ENCODE measurements around the gene SALL1.

The SALL1 gene

GRCh38 chr16:51143196-51143977 is 7.7 kb downstream of the SALL1 start:
- no peak overlapping the region for H3K9ac ChIP-seq (ENCODE audit: low read length in 5 of 5)
- H3K27me3 ChIP-seq (ENCODE audit: control insufficient read depth in 5 of 5, insufficient read depth in 4 of 5, low read length in 5 of 5): peaks cover 0 to 11% (median 4%) of the 10 kb centered on the region in 5 donors

GRCh38 chr16:51141541-51141940 is 9.5 kb downstream of the SALL1 start:
- no peak overlapping the region for H3K9ac ChIP-seq (ENCODE audit: low read length in 5 of 5)
- H3K9me3 ChIP-seq (ENCODE audit: control insufficient read depth in 5 of 5, low read length in 5 of 5): no peaks in the 10 kb centered on the region
- H3K4me3 ChIP-seq (ENCODE audit: low read depth in 1 of 5, low read length in 5 of 5): no peak overlapping the region
- no peak overlapping the region for H3K27ac ChIP-seq (ENCODE audit: low read depth, low read length)
- H3K4me1 ChIP-seq (ENCODE audit: control insufficient read depth in 5 of 5, insufficient read depth in 5 of 5, low read length in 5 of 5): no peaks in the 10 kb centered on the region
- no peaks in the 10 kb centered on the region for H3K36me3 ChIP-seq (ENCODE audit: control insufficient read depth in 5 of 5, insufficient read depth in 5 of 5, low read length in 5 of 5)
- H3K27me3 ChIP-seq (ENCODE audit: control insufficient read depth in 5 of 5, insufficient read depth in 4 of 5, low read length in 5 of 5): peaks cover 0 to 11% (median 5%) of the 10 kb centered on the region in 5 donors

More at GRCh38 chr16:51143196-51143977, 7.7 kb downstream of the SALL1 start:
- Histone ChIP-seq H3K4me3 (ENCODE audit: low read depth in 1 of 5, low read length in 5 of 5) (no peak overlapping the region), H3K27ac (ENCODE audit: low read depth, low read length) (no peak overlapping the region), H3K4me1 (ENCODE audit: control insufficient read depth in 5 of 5, insufficient read depth in 5 of 5, low read length in 5 of 5) (no peaks in the 10 kb centered on the region), H3K36me3 (ENCODE audit: control insufficient read depth in 5 of 5, insufficient read depth in 5 of 5, low read length in 5 of 5) (no peaks in the 10 kb centered on the region), H3K9me3 (ENCODE audit: control insufficient read depth in 5 of 5, low read length in 5 of 5) (no peaks in the 10 kb centered on the region)

GRCh38 chr16:51141106-51141505 is 10.0 kb downstream of the SALL1 start:
- Histone ChIP-seq H3K36me3 (ENCODE audit: control insufficient read depth in 5 of 5, insufficient read depth in 5 of 5, low read length in 5 of 5) (no peaks in the 10 kb centered on the region), H3K27me3 (ENCODE audit: control insufficient read depth in 5 of 5, insufficient read depth in 4 of 5, low read length in 5 of 5) (peaks cover 0 to 8% (median 5%) of the 10 kb centered on the region in 5 donors), H3K9ac (ENCODE audit: low read length in 5 of 5) (no peak overlapping the region), H3K27ac (ENCODE audit: low read depth, low read length) (no peak overlapping the region), H3K4me1 (ENCODE audit: control insufficient read depth in 5 of 5, insufficient read depth in 5 of 5, low read length in 5 of 5) (no peaks in the 10 kb centered on the region), H3K9me3 (ENCODE audit: control insufficient read depth in 5 of 5, low read length in 5 of 5) (no peaks in the 10 kb centered on the region), H3K4me3 (ENCODE audit: low read depth in 1 of 5, low read length in 5 of 5) (no peak overlapping the region)

- Histone ChIP-seq H3K36me3 (ENCODE audit: control insufficient read depth in 5 of 5, insufficient read depth in 5 of 5, low read length in 5 of 5) (no peaks in the 10 kb centered on the region), H3K4me3 (ENCODE audit: low read depth in 1 of 5, low read length in 5 of 5) (no peak overlapping the region), H3K4me1 (ENCODE audit: control insufficient read depth in 5 of 5, insufficient read depth in 5 of 5, low read length in 5 of 5) (no peaks in the 10 kb centered on the region), H3K9ac (ENCODE audit: low read length in 5 of 5) (no peak overlapping the region), H3K27me3 (ENCODE audit: control insufficient read depth in 5 of 5, insufficient read depth in 4 of 5, low read length in 5 of 5) (peaks cover 0 to 7% (median 6%) of the 10 kb centered on the region in 5 donors), H3K9me3 (ENCODE audit: control insufficient read depth in 5 of 5, low read length in 5 of 5) (no peaks in the 10 kb centered on the region), H3K27ac (ENCODE audit: low read depth, low read length) (no peak overlapping the region)
Measured at GRCh38 chr16:51140112-51140511, 11.0 kb downstream of the SALL1 start.

GRCh38 chr16:51139568-51139967 is 11.5 kb downstream of the SALL1 start:
- Histone ChIP-seq H3K36me3 (ENCODE audit: control insufficient read depth in 5 of 5, insufficient read depth in 5 of 5, low read length in 5 of 5) (no peaks in the 10 kb centered on the region), H3K27me3 (ENCODE audit: control insufficient read depth in 5 of 5, insufficient read depth in 4 of 5, low read length in 5 of 5) (peaks cover 1 to 8% (median 7%) of the 10 kb centered on the region in 5 donors), H3K4me1 (ENCODE audit: control insufficient read depth in 5 of 5, insufficient read depth in 5 of 5, low read length in 5 of 5) (peaks cover 0 to 1% (median under 1%) of the 10 kb centered on the region in 5 donors), H3K27ac (ENCODE audit: low read depth, low read length) (no peak overlapping the region), H3K9me3 (ENCODE audit: control insufficient read depth in 5 of 5, low read length in 5 of 5) (no peaks in the 10 kb centered on the region), H3K9ac (ENCODE audit: low read length in 5 of 5) (no peak overlapping the region), H3K4me3 (ENCODE audit: low read depth in 1 of 5, low read length in 5 of 5) (no peak overlapping the region)

GRCh38 chr16:51138178-51138577 is 12.9 kb downstream of the SALL1 start:
- Histone ChIP-seq H3K9me3 (ENCODE audit: control insufficient read depth in 5 of 5, low read length in 5 of 5) (no peaks in the 10 kb centered on the region), H3K36me3 (ENCODE audit: control insufficient read depth in 5 of 5, insufficient read depth in 5 of 5, low read length in 5 of 5) (no peaks in the 10 kb centered on the region), H3K4me3 (ENCODE audit: low read depth in 1 of 5, low read length in 5 of 5) (no peak overlapping the region), H3K9ac (ENCODE audit: low read length in 5 of 5) (no peak overlapping the region), H3K27ac (ENCODE audit: low read depth, low read length) (no peak overlapping the region), H3K27me3 (ENCODE audit: control insufficient read depth in 5 of 5, insufficient read depth in 4 of 5, low read length in 5 of 5) (peaks cover 9 to 20% (median 17%) of the 10 kb centered on the region in 5 donors), H3K4me1 (ENCODE audit: control insufficient read depth in 5 of 5, insufficient read depth in 5 of 5, low read length in 5 of 5) (peaks cover 0 to 11% (median 5%) of the 10 kb centered on the region in 5 donors)

- H3K4me3 ChIP-seq (ENCODE audit: low read depth in 1 of 5, low read length in 5 of 5): no peak overlapping the region
Measured at GRCh38 chr16:51137097-51137496, 14.0 kb downstream of the SALL1 start.

GRCh38 chr16:51134876-51135275 is 16.2 kb downstream of the SALL1 start:
- peaks cover 11 to 21% (median 17%) of the 10 kb centered on the region in 5 donors for H3K27me3 ChIP-seq (ENCODE audit: control insufficient read depth in 5 of 5, insufficient read depth in 4 of 5, low read length in 5 of 5)
- no peak overlapping the region for H3K9ac ChIP-seq (ENCODE audit: low read length in 5 of 5)

More at GRCh38 chr16:51137097-51137496, 14.0 kb downstream of the SALL1 start:
- Histone ChIP-seq H3K27ac (ENCODE audit: low read depth, low read length) (no peak overlapping the region), H3K4me1 (ENCODE audit: control insufficient read depth in 5 of 5, insufficient read depth in 5 of 5, low read length in 5 of 5) (peaks cover 0 to 11% (median 5%) of the 10 kb centered on the region in 5 donors), H3K36me3 (ENCODE audit: control insufficient read depth in 5 of 5, insufficient read depth in 5 of 5, low read length in 5 of 5) (no peaks in the 10 kb centered on the region), H3K27me3 (ENCODE audit: control insufficient read depth in 5 of 5, insufficient read depth in 4 of 5, low read length in 5 of 5) (peaks cover 9 to 20% (median 17%) of the 10 kb centered on the region in 5 donors), H3K9me3 (ENCODE audit: control insufficient read depth in 5 of 5, low read length in 5 of 5) (no peaks in the 10 kb centered on the region), H3K9ac (ENCODE audit: low read length in 5 of 5) (no peak overlapping the region)

GRCh38 chr16:51134269-51134812 is 16.7 kb downstream of the SALL1 start:
- H3K9ac ChIP-seq (ENCODE audit: low read length in 5 of 5): no peak overlapping the region
- no peak overlapping the region for H3K27ac ChIP-seq (ENCODE audit: low read depth, low read length)
- H3K27me3 ChIP-seq (ENCODE audit: control insufficient read depth in 5 of 5, insufficient read depth in 4 of 5, low read length in 5 of 5): peaks cover 11 to 21% (median 17%) of the 10 kb centered on the region in 5 donors
- no peaks in the 10 kb centered on the region for H3K36me3 ChIP-seq (ENCODE audit: control insufficient read depth in 5 of 5, insufficient read depth in 5 of 5, low read length in 5 of 5)
- peaks cover 0 to 11% (median 5%) of the 10 kb centered on the region in 5 donors for H3K4me1 ChIP-seq (ENCODE audit: control insufficient read depth in 5 of 5, insufficient read depth in 5 of 5, low read length in 5 of 5)
- H3K9me3 ChIP-seq (ENCODE audit: control insufficient read depth in 5 of 5, low read length in 5 of 5): no peaks in the 10 kb centered on the region
- peak overlapping the region in 1 of 5 donors; percentile 11 for H3K4me3 ChIP-seq (ENCODE audit: low read depth in 1 of 5, low read length in 5 of 5)

More at GRCh38 chr16:51134876-51135275, 16.2 kb downstream of the SALL1 start:
- Histone ChIP-seq H3K9me3 (ENCODE audit: control insufficient read depth in 5 of 5, low read length in 5 of 5) (no peaks in the 10 kb centered on the region), H3K4me1 (ENCODE audit: control insufficient read depth in 5 of 5, insufficient read depth in 5 of 5, low read length in 5 of 5) (peaks cover 0 to 11% (median 5%) of the 10 kb centered on the region in 5 donors), H3K27ac (ENCODE audit: low read depth, low read length) (no peak overlapping the region), H3K4me3 (ENCODE audit: low read depth in 1 of 5, low read length in 5 of 5) (no peak overlapping the region), H3K36me3 (ENCODE audit: control insufficient read depth in 5 of 5, insufficient read depth in 5 of 5, low read length in 5 of 5) (no peaks in the 10 kb centered on the region)

- Histone ChIP-seq H3K9me3 (ENCODE audit: control insufficient read depth in 5 of 5, low read length in 5 of 5) (no peaks in the 10 kb centered on the region), H3K27ac (ENCODE audit: low read depth, low read length) (no peak overlapping the region), H3K4me1 (ENCODE audit: control insufficient read depth in 5 of 5, insufficient read depth in 5 of 5, low read length in 5 of 5) (peaks cover 0 to 11% (median 5%) of the 10 kb centered on the region in 5 donors), H3K27me3 (ENCODE audit: control insufficient read depth in 5 of 5, insufficient read depth in 4 of 5, low read length in 5 of 5) (peaks cover 11 to 21% (median 16%) of the 10 kb centered on the region in 5 donors), H3K9ac (ENCODE audit: low read length in 5 of 5) (no peak overlapping the region), H3K36me3 (ENCODE audit: control insufficient read depth in 5 of 5, insufficient read depth in 5 of 5, low read length in 5 of 5) (no peaks in the 10 kb centered on the region), H3K4me3 (ENCODE audit: low read depth in 1 of 5, low read length in 5 of 5) (no peak overlapping the region)
Measured at GRCh38 chr16:51133688-51134087, 17.4 kb downstream of the SALL1 start.
